Stimulated activated CD8-positive, alpha-beta memory T cell treated with anti-CD3 and anti-CD28 coated beads, Interleukin-7, amount 100 ng/mL, for 24 hours (primary cell): ENCODE measurements around the gene DERA.
"Not testable (repeated sequence)": the region's sequence is repeated elsewhere in the genome, so short reads cannot be mapped to it uniquely, and the experiment has no call there.

Experiments used
- DNase-seq: peaks from one replicate; pipeline ENCODE4 v3.0.0-alpha.2; 2020; ENCODE audit warnings: low read depth

The DERA gene

GRCh38 chr12:16012117-16012516 lies 101.0 kb downstream of the DERA start:
- no peak for DNase-seq

GRCh38 chr12:16013722-16014121 lies 102.6 kb downstream of the DERA start:
- not testable (repeated sequence) for DNase-seq

- not testable (repeated sequence) for DNase-seq
Observed at GRCh38 chr12:16014394-16014793, 103.3 kb downstream of the DERA start.

GRCh38 chr12:16016748-16017147 lies 105.6 kb downstream of the DERA start:
- no peak for DNase-seq

- no peak for DNase-seq
Observed at GRCh38 chr12:16018306-16018705, 107.2 kb downstream of the DERA start.

GRCh38 chr12:16019136-16019535 lies 108.0 kb downstream of the DERA start:
- no peak for DNase-seq

GRCh38 chr12:16020031-16020430 lies 108.9 kb downstream of the DERA start:
- no peak for DNase-seq

- no peak for DNase-seq
Observed at GRCh38 chr12:16021026-16021425, 109.9 kb downstream of the DERA start.

- no peak for DNase-seq
Observed at GRCh38 chr12:16021676-16022075, 110.5 kb downstream of the DERA start.

- no peak for DNase-seq
Observed at GRCh38 chr12:16027002-16027401, 115.9 kb downstream of the DERA start.

GRCh38 chr12:16030744-16031143 lies 119.6 kb downstream of the DERA start:
- DNase-seq, result no peak

- no peak for DNase-seq
Observed at GRCh38 chr12:16034136-16034817, 123.1 kb downstream of the DERA start.

- DNase-seq, result no peak
Observed at GRCh38 chr12:16036073-16036472, 124.9 kb downstream of the DERA start.

- DNase-seq, result no peak
Observed at GRCh38 chr12:16037533-16037932, 126.4 kb downstream of the DERA start.

GRCh38 chr12:16043480-16043879 lies 132.3 kb downstream of the DERA start:
- no peak for DNase-seq

GRCh38 chr12:16046266-16046665 lies 135.1 kb downstream of the DERA start:
- no peak for DNase-seq

- no peak for DNase-seq
Observed at GRCh38 chr12:16048511-16048910, 137.4 kb downstream of the DERA start.

- DNase-seq, result no peak
Observed at GRCh38 chr12:16056910-16057309, 145.8 kb downstream of the DERA start.

- not testable (repeated sequence) for DNase-seq
Observed at GRCh38 chr12:16057351-16057751, 146.2 kb downstream of the DERA start.

GRCh38 chr12:16062611-16063010 lies 151.5 kb downstream of the DERA start:
- DNase-seq, result no peak

- no peak for DNase-seq
Observed at GRCh38 chr12:16063726-16064125, 152.6 kb downstream of the DERA start.

- no peak for DNase-seq
Observed at GRCh38 chr12:16070113-16070512, 159.0 kb downstream of the DERA start.

- no peak for DNase-seq
Observed at GRCh38 chr12:16072678-16073077, 161.5 kb downstream of the DERA start.

GRCh38 chr12:16074894-16075293 lies 163.8 kb downstream of the DERA start:
- no peak for DNase-seq
